ENCODE data around the gene AACS.

GRCh38 chr12:125122668-125123067 lies 57.4 kb downstream of the AACS start:
- TF ChIP-seq CTCF (IDR thresholded peaks at IDR 0.05; ENCODE audit: low read length) (no peak), EZH2 (optimal IDR thresholded peaks at IDR 0.05; ENCODE audit: low read depth, low read length) (no peak)

Measured in MM.1S (cell line).